ENCODE measurements around the gene JARID2. TPM values are rescaled to one million over a fixed set of nuclear protein-coding genes. Genes with fewer than 3 reads are reported as not detected.

Gene JARID2
- total RNA-seq, 2 donors from 2014 or later = 8.3 to 12.8 TPM

DNA sequence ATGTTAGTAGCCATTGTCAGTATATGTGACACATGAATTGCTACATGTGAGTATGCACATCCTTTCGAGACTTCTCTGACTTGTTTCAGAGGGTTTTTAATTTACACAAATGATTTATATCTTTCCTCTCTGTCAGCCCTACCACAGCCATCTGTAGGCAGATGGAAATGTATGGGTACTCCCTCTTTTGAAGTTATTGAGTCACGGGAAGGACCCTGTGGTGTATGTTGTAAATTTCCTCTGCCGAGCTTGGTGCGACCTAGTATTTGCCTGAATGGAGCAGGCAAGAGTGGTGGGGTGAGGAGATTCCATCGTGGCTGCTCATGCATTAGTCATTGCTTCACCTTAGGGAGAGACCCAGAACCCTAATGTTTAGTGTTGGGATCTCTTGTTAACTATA, 171.9 kb downstream of the JARID2 start:
- Histone ChIP-seq H3K9me3 (peaks cover 14% of the 10 kb centered on the region), H3K36me3 (no peaks in the 10 kb centered on the region), H3K27ac (no peak overlapping the region), H3K27me3 (replicated peaks; ENCODE audit: insufficient read depth) (no peaks in the 10 kb centered on the region), H3K4me1 (ENCODE audit: control insufficient read depth in 1 of 2, low read depth in 2 of 2) (peaks cover 0 to 5% of the 10 kb centered on the region in 2 donors), H3K4me3 (no peak overlapping the region)
- TF ChIP-seq CTCF (IDR thresholded peaks at IDR 0.05) = no peak
- DNase-seq (ENCODE audit: low spot score) = no peak
- no peak for ATAC-seq (ENCODE audit: insufficient number of reproducible peaks, low FRiP score, low read depth)

DNA sequence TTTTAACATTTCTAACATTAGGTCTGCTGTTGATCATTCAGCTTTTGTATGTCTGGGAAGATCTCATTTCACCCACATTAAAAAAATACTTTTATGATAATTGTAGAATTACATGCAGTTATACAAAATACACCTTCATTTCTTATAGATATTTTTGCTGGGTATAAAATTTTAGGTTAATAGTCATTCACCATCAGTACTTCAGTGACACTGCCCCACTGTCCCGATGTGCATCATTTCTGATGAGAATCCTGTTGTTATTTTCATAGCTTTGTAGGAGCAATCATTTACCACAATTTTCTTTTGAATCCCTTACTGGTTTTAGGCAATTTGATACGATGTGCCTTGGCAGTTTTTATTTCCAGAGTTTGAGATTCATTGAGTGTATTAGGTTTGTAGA, 173.6 kb downstream of the JARID2 start:
- H3K27me3 ChIP-seq (replicated peaks; ENCODE audit: insufficient read depth) = no peaks in the 10 kb centered on the region
- no peak for ATAC-seq (ENCODE audit: insufficient number of reproducible peaks, low FRiP score, low read depth)
- H3K4me1 ChIP-seq (ENCODE audit: control insufficient read depth in 1 of 2, low read depth in 2 of 2) = no peaks in the 10 kb centered on the region
- H3K4me3 ChIP-seq = no peak overlapping the region
- H3K27ac ChIP-seq = no peak overlapping the region
- no peak for DNase-seq (ENCODE audit: low spot score)
- TF ChIP-seq CTCF (IDR thresholded peaks at IDR 0.05) = no peak
- no peaks in the 10 kb centered on the region for H3K36me3 ChIP-seq
- H3K9me3 ChIP-seq = peaks cover 14% of the 10 kb centered on the region

GRCh38 chr6:15420959-15421438, 175.1 kb downstream of the JARID2 start:
- no peak for ATAC-seq (ENCODE audit: insufficient number of reproducible peaks, low FRiP score, low read depth)
- Histone ChIP-seq H3K27ac (no peak overlapping the region), H3K9me3 (peaks cover 14% of the 10 kb centered on the region), H3K27me3 (replicated peaks; ENCODE audit: insufficient read depth) (no peaks in the 10 kb centered on the region), H3K4me1 (ENCODE audit: control insufficient read depth in 1 of 2, low read depth in 2 of 2) (no peaks in the 10 kb centered on the region), H3K36me3 (no peaks in the 10 kb centered on the region), H3K4me3 (no peak overlapping the region)
- no peak for DNase-seq (ENCODE audit: low spot score)
- no peak for TF ChIP-seq CTCF (IDR thresholded peaks at IDR 0.05)

- no peak overlapping the region for H3K27ac ChIP-seq
- H3K4me1 ChIP-seq (ENCODE audit: control insufficient read depth in 1 of 2, low read depth in 2 of 2) = peaks cover 0 to 7% of the 10 kb centered on the region in 2 donors
- ATAC-seq (ENCODE audit: insufficient number of reproducible peaks, low FRiP score, low read depth) (no peak), DNase-seq (ENCODE audit: low spot score) (no peak)
- peaks cover 14% of the 10 kb centered on the region for H3K9me3 ChIP-seq
- H3K4me3 ChIP-seq = no peak overlapping the region
- no peak for TF ChIP-seq CTCF (IDR thresholded peaks at IDR 0.05)
- no peaks in the 10 kb centered on the region for H3K36me3 ChIP-seq
- no peaks in the 10 kb centered on the region for H3K27me3 ChIP-seq (replicated peaks; ENCODE audit: insufficient read depth)
These were observed 176.3 kb downstream of the JARID2 start for GRCh38 chr6:15421945-15422733.

- Histone ChIP-seq H3K4me1 (ENCODE audit: control insufficient read depth in 1 of 2, low read depth in 2 of 2) (peaks cover 0 to 7% of the 10 kb centered on the region in 2 donors), H3K36me3 (no peaks in the 10 kb centered on the region), H3K27me3 (replicated peaks; ENCODE audit: insufficient read depth) (no peaks in the 10 kb centered on the region), H3K4me3 (no peak overlapping the region), H3K9me3 (peaks cover 14% of the 10 kb centered on the region), H3K27ac (no peak overlapping the region)
- no peak for ATAC-seq (ENCODE audit: insufficient number of reproducible peaks, low FRiP score, low read depth)
- no peak for TF ChIP-seq CTCF (IDR thresholded peaks at IDR 0.05)
- no peak for DNase-seq (ENCODE audit: low spot score)
These were observed 177.6 kb downstream of the JARID2 start for GRCh38 chr6:15423286-15423993.

Data from thoracic aorta (tissue), 2 donors.